T-helper 22 cell (primary cell): ENCODE results near the gene P2RY12.

Source experiments
- DNase-seq: peaks from one replicate; pipeline ENCODE4 v3.0.0-alpha.2; 2020; ENCODE audit warnings: low read depth

P2RY12 gene

GRCh38 chr3:151307131-151307530, 77.4 kb downstream of the P2RY12 start:
- no peak for DNase-seq

GRCh38 chr3:151306168-151306810, 78.3 kb downstream of the P2RY12 start:
- no peak for DNase-seq

GRCh38 chr3:151305775-151306151, 78.8 kb downstream of the P2RY12 start:
- no peak for DNase-seq

GRCh38 chr3:151305060-151305774, 79.3 kb downstream of the P2RY12 start:
- no peak for DNase-seq

GRCh38 chr3:151303751-151304150, 80.8 kb downstream of the P2RY12 start:
- no peak for DNase-seq

- DNase-seq: no peak
Measured at GRCh38 chr3:151301787-151302186, 82.8 kb downstream of the P2RY12 start.

GRCh38 chr3:151300539-151300938, 84.0 kb downstream of the P2RY12 start:
- no peak for DNase-seq

GRCh38 chr3:151299006-151299405, 85.5 kb downstream of the P2RY12 start:
- DNase-seq: no peak

- no peak for DNase-seq
Measured at GRCh38 chr3:151297429-151297828, 87.1 kb downstream of the P2RY12 start.

- no peak for DNase-seq
Measured at GRCh38 chr3:151296226-151296625, 88.3 kb downstream of the P2RY12 start.

GRCh38 chr3:151293127-151293526, 91.4 kb downstream of the P2RY12 start:
- DNase-seq: no peak

GRCh38 chr3:151290673-151291072, 93.9 kb downstream of the P2RY12 start:
- no peak for DNase-seq

GRCh38 chr3:151289445-151289844, 95.1 kb downstream of the P2RY12 start:
- no peak for DNase-seq
